Measurements from ENCODE around the gene SPESP1. TPM values are rescaled to one million over a fixed set of nuclear protein-coding genes. Genes with fewer than 3 reads are reported as not detected.

SPESP1 gene
- polyA plus RNA-seq (2013, experiment 1 of 4), result not detected
- polyA plus RNA-seq (2013, experiment 2 of 4), result not detected
- not detected for polyA plus RNA-seq (2013, experiment 3 of 4)
- polyA plus RNA-seq (2013, experiment 4 of 4), result not detected

- H3K27ac ChIP-seq (ENCODE audit: insufficient read depth, low read depth, low read length, poor library complexity, severe bottlenecking), result no peak within 1 kb of the TSS
- H3K4me3 ChIP-seq (ENCODE audit: insufficient read depth, low read depth, low read length), result no peak within 1 kb of the TSS
- no peaks in the 10 kb centered on the region for H3K36me3 ChIP-seq (ENCODE audit: control insufficient read depth, insufficient read depth, low read length)
- H3K27me3 ChIP-seq (ENCODE audit: control insufficient read depth, insufficient read depth, low read length, poor library complexity, severe bottlenecking), result no peaks in the 10 kb centered on the region
- no peaks in the 10 kb centered on the region for H3K4me1 ChIP-seq (ENCODE audit: control insufficient read depth, insufficient read depth, low read length)
- no peaks in the 10 kb centered on the region for H3K9me3 ChIP-seq (ENCODE audit: control insufficient read depth, low read length)
- 96 to 97% methylated on average over 72 of the region's 72 CpGs for WGBS, 2 experiments
Observed at GRCh38 chr15:68930268-68931022, at the start of gene SPESP1. TSS of gene SPESP1 (plus strand) at chr15:68930525. CDS start at chr15:68930654, 129 bp downstream.

- Histone ChIP-seq H3K27ac (ENCODE audit: insufficient read depth, low read depth, low read length, poor library complexity, severe bottlenecking) (no peak overlapping the region), H3K9me3 (ENCODE audit: control insufficient read depth, low read length) (no peaks in the 10 kb centered on the region), H3K27me3 (ENCODE audit: control insufficient read depth, insufficient read depth, low read length, poor library complexity, severe bottlenecking) (no peaks in the 10 kb centered on the region), H3K4me1 (ENCODE audit: control insufficient read depth, insufficient read depth, low read length) (no peaks in the 10 kb centered on the region), H3K4me3 (ENCODE audit: insufficient read depth, low read depth, low read length) (no peak overlapping the region), H3K36me3 (ENCODE audit: control insufficient read depth, insufficient read depth, low read length) (no peaks in the 10 kb centered on the region)
- 76 to 81% methylated on average over 6 of the region's 6 CpGs for WGBS, 2 experiments
Observed at GRCh38 chr15:68885070-68885469, 45.3 kb upstream of the SPESP1 start.

GRCh38 chr15:68887120-68887519 is 43.2 kb upstream of the SPESP1 start:
- H3K27me3 ChIP-seq (ENCODE audit: control insufficient read depth, insufficient read depth, low read length, poor library complexity, severe bottlenecking), result no peaks in the 10 kb centered on the region
- 90 to 96% methylated on average over 3 of the region's 3 CpGs for WGBS, 2 experiments
- no peak overlapping the region for H3K4me3 ChIP-seq (ENCODE audit: insufficient read depth, low read depth, low read length)
- H3K36me3 ChIP-seq (ENCODE audit: control insufficient read depth, insufficient read depth, low read length), result no peaks in the 10 kb centered on the region
- H3K4me1 ChIP-seq (ENCODE audit: control insufficient read depth, insufficient read depth, low read length), result no peaks in the 10 kb centered on the region
- H3K27ac ChIP-seq (ENCODE audit: insufficient read depth, low read depth, low read length, poor library complexity, severe bottlenecking), result no peak overlapping the region
- H3K9me3 ChIP-seq (ENCODE audit: control insufficient read depth, low read length), result no peaks in the 10 kb centered on the region

GRCh38 chr15:68887819-68888218 is 42.5 kb upstream of the SPESP1 start:
- no peak overlapping the region for H3K4me3 ChIP-seq (ENCODE audit: insufficient read depth, low read depth, low read length)
- H3K27ac ChIP-seq (ENCODE audit: insufficient read depth, low read depth, low read length, poor library complexity, severe bottlenecking), result no peak overlapping the region
- WGBS, 2 experiments, result 94 to 96% methylated on average over 8 of the region's 8 CpGs
- no peaks in the 10 kb centered on the region for H3K36me3 ChIP-seq (ENCODE audit: control insufficient read depth, insufficient read depth, low read length)
- no peaks in the 10 kb centered on the region for H3K9me3 ChIP-seq (ENCODE audit: control insufficient read depth, low read length)
- H3K4me1 ChIP-seq (ENCODE audit: control insufficient read depth, insufficient read depth, low read length), result no peaks in the 10 kb centered on the region
- no peaks in the 10 kb centered on the region for H3K27me3 ChIP-seq (ENCODE audit: control insufficient read depth, insufficient read depth, low read length, poor library complexity, severe bottlenecking)

GRCh38 chr15:68888419-68888818 is 41.9 kb upstream of the SPESP1 start:
- no peaks in the 10 kb centered on the region for H3K9me3 ChIP-seq (ENCODE audit: control insufficient read depth, low read length)
- no peaks in the 10 kb centered on the region for H3K4me1 ChIP-seq (ENCODE audit: control insufficient read depth, insufficient read depth, low read length)
- no peaks in the 10 kb centered on the region for H3K27me3 ChIP-seq (ENCODE audit: control insufficient read depth, insufficient read depth, low read length, poor library complexity, severe bottlenecking)
- no peak overlapping the region for H3K4me3 ChIP-seq (ENCODE audit: insufficient read depth, low read depth, low read length)
- no peaks in the 10 kb centered on the region for H3K36me3 ChIP-seq (ENCODE audit: control insufficient read depth, insufficient read depth, low read length)
- 59 to 62% methylated on average over 12 of the region's 12 CpGs for WGBS, 2 experiments
- H3K27ac ChIP-seq (ENCODE audit: insufficient read depth, low read depth, low read length, poor library complexity, severe bottlenecking), result no peak overlapping the region

GRCh38 chr15:68894208-68894607 is 36.1 kb upstream of the SPESP1 start:
- H3K27me3 ChIP-seq (ENCODE audit: control insufficient read depth, insufficient read depth, low read length, poor library complexity, severe bottlenecking), result no peaks in the 10 kb centered on the region
- no peak overlapping the region for H3K4me3 ChIP-seq (ENCODE audit: insufficient read depth, low read depth, low read length)
- no peaks in the 10 kb centered on the region for H3K4me1 ChIP-seq (ENCODE audit: control insufficient read depth, insufficient read depth, low read length)
- WGBS, 2 experiments, result 65 to 100% methylated on average over 1 of the region's 1 CpG
- no peaks in the 10 kb centered on the region for H3K36me3 ChIP-seq (ENCODE audit: control insufficient read depth, insufficient read depth, low read length)
- no peak overlapping the region for H3K27ac ChIP-seq (ENCODE audit: insufficient read depth, low read depth, low read length, poor library complexity, severe bottlenecking)
- no peaks in the 10 kb centered on the region for H3K9me3 ChIP-seq (ENCODE audit: control insufficient read depth, low read length)

GRCh38 chr15:68896178-68896577 is 34.1 kb upstream of the SPESP1 start:
- Histone ChIP-seq H3K4me3 (ENCODE audit: insufficient read depth, low read depth, low read length) (no peak overlapping the region), H3K36me3 (ENCODE audit: control insufficient read depth, insufficient read depth, low read length) (no peaks in the 10 kb centered on the region), H3K4me1 (ENCODE audit: control insufficient read depth, insufficient read depth, low read length) (no peaks in the 10 kb centered on the region), H3K9me3 (ENCODE audit: control insufficient read depth, low read length) (no peaks in the 10 kb centered on the region), H3K27ac (ENCODE audit: insufficient read depth, low read depth, low read length, poor library complexity, severe bottlenecking) (no peak overlapping the region), H3K27me3 (ENCODE audit: control insufficient read depth, insufficient read depth, low read length, poor library complexity, severe bottlenecking) (no peaks in the 10 kb centered on the region)

- H3K4me1 ChIP-seq (ENCODE audit: control insufficient read depth, insufficient read depth, low read length), result no peaks in the 10 kb centered on the region
- H3K4me3 ChIP-seq (ENCODE audit: insufficient read depth, low read depth, low read length), result no peak overlapping the region
- H3K36me3 ChIP-seq (ENCODE audit: control insufficient read depth, insufficient read depth, low read length), result no peaks in the 10 kb centered on the region
- H3K27ac ChIP-seq (ENCODE audit: insufficient read depth, low read depth, low read length, poor library complexity, severe bottlenecking), result no peak overlapping the region
- WGBS, 2 experiments, result 91 to 100% methylated on average over 1 of the region's 1 CpG
- H3K9me3 ChIP-seq (ENCODE audit: control insufficient read depth, low read length), result no peaks in the 10 kb centered on the region
- H3K27me3 ChIP-seq (ENCODE audit: control insufficient read depth, insufficient read depth, low read length, poor library complexity, severe bottlenecking), result no peaks in the 10 kb centered on the region
Observed at GRCh38 chr15:68897016-68897415, 33.3 kb upstream of the SPESP1 start.

GRCh38 chr15:68900027-68900426 is 30.3 kb upstream of the SPESP1 start:
- WGBS, 2 experiments, result 93 to 95% methylated on average over 3 of the region's 3 CpGs
- Histone ChIP-seq H3K27me3 (ENCODE audit: control insufficient read depth, insufficient read depth, low read length, poor library complexity, severe bottlenecking) (no peaks in the 10 kb centered on the region), H3K4me3 (ENCODE audit: insufficient read depth, low read depth, low read length) (no peak overlapping the region), H3K4me1 (ENCODE audit: control insufficient read depth, insufficient read depth, low read length) (no peaks in the 10 kb centered on the region), H3K9me3 (ENCODE audit: control insufficient read depth, low read length) (no peaks in the 10 kb centered on the region), H3K27ac (ENCODE audit: insufficient read depth, low read depth, low read length, poor library complexity, severe bottlenecking) (no peak overlapping the region), H3K36me3 (ENCODE audit: control insufficient read depth, insufficient read depth, low read length) (no peaks in the 10 kb centered on the region)

- Histone ChIP-seq H3K4me3 (ENCODE audit: insufficient read depth, low read depth, low read length) (no peak overlapping the region), H3K9me3 (ENCODE audit: control insufficient read depth, low read length) (no peaks in the 10 kb centered on the region), H3K27me3 (ENCODE audit: control insufficient read depth, insufficient read depth, low read length, poor library complexity, severe bottlenecking) (no peaks in the 10 kb centered on the region), H3K4me1 (ENCODE audit: control insufficient read depth, insufficient read depth, low read length) (no peaks in the 10 kb centered on the region), H3K36me3 (ENCODE audit: control insufficient read depth, insufficient read depth, low read length) (no peaks in the 10 kb centered on the region), H3K27ac (ENCODE audit: insufficient read depth, low read depth, low read length, poor library complexity, severe bottlenecking) (no peak overlapping the region)
- WGBS, 2 experiments, result 98 to 100% methylated on average over 2 of the region's 2 CpGs
Observed at GRCh38 chr15:68907396-68907923, 22.9 kb upstream of the SPESP1 start.

Measured in ectodermal cell (in vitro differentiated cells).